ENCODE measurements around the gene KCND2.

DNA sequence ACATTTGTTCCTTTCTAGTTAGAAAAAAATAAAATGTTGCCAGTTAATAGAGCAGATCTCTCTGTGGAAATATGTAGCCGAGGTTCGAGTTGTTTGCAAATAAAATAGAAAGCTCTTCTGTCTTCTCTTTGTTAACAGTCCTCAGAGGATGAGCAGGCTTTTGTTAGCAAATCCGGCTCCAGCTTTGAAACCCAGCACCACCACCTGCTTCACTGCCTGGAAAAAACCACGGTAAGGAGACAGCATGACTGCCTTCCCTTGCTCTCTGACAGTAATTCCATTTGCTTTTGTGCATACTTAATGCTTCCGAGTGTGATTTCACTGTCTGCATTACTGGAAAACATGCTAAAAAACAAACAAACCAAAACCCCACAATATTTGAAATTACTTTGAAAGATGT lies 469.4 kb downstream of the KCND2 start:
- TF ChIP-seq, protein P1, sequence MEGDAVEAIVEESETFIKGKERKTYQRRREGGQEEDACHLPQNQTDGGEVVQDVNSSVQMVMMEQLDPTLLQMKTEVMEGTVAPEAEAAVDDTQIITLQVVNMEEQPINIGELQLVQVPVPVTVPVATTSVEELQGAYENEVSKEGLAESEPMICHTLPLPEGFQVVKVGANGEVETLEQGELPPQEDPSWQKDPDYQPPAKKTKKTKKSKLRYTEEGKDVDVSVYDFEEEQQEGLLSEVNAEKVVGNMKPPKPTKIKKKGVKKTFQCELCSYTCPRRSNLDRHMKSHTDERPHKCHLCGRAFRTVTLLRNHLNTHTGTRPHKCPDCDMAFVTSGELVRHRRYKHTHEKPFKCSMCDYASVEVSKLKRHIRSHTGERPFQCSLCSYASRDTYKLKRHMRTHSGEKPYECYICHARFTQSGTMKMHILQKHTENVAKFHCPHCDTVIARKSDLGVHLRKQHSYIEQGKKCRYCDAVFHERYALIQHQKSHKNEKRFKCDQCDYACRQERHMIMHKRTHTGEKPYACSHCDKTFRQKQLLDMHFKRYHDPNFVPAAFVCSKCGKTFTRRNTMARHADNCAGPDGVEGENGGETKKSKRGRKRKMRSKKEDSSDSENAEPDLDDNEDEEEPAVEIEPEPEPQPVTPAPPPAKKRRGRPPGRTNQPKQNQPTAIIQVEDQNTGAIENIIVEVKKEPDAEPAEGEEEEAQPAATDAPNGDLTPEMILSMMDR (IDR thresholded peaks at IDR 0.05): no peak
- TF ChIP-seq POLR2AphosphoS5 (IDR thresholded peaks at IDR 0.05; ENCODE audit: low read depth, low read length) (no peak), GABPA (IDR thresholded peaks at IDR 0.05; ENCODE audit: low read depth) (no peak)
